HL-60/S4 (cell line): ENCODE data around the gene CABP4.
"Not testable (repeated sequence)": the region's sequence is repeated elsewhere in the genome, so short reads cannot be mapped to it uniquely, and the experiment has no call there.

Source experiments
- in situ Hi-C: fragments of 300-500 bp; cut with MboI; formaldehyde crosslinking; loops from 2 replicates; pipeline ENCODE4 v1.14.3; 2022; ENCODE audit warnings: low sequenced_read_pairs

CABP4 gene

DNA sequence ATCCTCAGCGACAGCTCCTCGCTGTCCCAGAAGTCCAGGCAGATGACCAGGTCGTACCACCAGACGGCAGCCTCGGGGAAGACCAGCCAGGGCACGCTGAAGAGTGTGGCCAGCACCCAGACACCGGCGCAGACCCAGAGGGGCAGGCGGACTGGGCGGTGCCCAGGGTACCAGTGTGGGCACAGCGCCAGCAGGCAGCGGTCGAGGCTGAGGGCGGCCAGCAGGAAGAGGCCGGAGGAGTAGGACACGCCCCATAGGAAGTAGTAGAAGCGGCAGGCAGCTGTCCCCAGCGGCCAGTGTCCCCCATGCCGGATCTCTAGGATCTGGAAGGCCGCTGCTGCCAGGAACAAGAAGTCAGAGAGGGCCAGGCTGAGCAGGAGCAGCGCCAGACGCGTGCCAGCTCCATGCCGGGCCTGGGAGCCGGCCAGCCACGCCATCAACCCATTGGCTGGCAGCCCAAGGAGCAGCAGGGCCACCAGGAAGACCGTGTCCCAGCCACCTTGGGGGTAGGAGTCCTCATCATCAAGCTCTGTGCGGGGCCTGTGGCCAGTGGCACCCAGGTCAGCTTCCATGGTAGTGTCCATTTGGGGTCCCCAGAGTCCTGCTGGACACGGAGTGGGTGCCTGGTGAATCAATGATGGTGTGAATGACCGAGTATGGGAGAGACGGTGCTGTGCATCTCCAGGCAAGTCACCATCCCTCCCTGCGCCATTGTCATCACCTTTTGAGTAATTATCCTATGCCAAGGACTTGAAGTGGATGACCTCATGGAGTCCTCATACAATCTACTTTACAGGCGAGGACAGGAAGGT, 2.8 kb upstream of the CABP4 start, which contains the start of gene GPR152:
TSS of gene GPR152 (minus strand) at position 589 of the 812 bp plus-strand sequence. CDS start at position 584, 5 bp downstream.
- in situ Hi-C loops, result no loop called here

DNA sequence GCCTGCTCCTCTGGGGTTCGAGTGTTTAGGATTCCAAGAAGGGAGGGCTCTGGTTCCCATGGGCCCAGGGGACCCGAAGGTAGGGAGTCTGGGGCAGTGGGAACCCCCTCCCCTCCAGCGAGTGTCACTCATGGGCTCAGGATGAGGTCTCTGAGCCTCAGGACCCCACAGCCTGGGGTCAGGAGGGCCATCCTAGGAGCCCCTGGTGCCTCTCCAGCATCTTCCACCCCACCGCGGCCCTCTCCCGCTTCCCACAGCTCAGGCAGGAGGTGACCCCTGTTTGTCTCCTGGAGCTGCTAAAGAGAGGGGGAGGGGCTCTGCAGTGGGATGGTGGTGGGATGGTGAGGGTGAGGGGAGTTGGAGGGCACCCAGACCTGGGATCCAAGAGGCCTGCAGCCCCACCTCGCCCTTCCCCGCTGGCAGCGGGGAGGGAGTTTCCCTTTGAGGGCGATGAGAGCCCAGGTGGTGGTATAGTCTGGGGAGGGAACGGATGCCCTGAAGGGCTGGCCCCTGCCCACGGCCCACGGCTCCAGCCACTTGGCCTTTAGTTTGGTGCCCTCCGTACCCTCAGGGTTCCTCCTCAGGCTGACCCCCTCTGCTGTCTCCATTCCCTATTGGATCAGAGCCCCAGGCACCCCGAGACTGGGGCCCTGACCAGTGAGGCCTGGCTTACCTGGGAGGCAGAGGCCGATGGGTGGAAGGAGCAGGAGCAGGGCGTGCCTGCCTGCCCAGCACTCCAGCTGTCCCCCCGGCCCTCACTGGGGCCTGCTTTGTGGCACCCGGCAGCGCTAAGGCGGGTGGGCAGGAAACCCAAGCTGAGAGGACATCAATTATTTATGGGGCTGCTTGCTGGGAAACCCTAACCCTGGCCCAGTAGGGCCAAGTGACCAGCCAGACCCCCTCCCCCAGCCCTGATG, 1.1 kb upstream of the CABP4 start:
- in situ Hi-C loops, result no loop called here

DNA sequence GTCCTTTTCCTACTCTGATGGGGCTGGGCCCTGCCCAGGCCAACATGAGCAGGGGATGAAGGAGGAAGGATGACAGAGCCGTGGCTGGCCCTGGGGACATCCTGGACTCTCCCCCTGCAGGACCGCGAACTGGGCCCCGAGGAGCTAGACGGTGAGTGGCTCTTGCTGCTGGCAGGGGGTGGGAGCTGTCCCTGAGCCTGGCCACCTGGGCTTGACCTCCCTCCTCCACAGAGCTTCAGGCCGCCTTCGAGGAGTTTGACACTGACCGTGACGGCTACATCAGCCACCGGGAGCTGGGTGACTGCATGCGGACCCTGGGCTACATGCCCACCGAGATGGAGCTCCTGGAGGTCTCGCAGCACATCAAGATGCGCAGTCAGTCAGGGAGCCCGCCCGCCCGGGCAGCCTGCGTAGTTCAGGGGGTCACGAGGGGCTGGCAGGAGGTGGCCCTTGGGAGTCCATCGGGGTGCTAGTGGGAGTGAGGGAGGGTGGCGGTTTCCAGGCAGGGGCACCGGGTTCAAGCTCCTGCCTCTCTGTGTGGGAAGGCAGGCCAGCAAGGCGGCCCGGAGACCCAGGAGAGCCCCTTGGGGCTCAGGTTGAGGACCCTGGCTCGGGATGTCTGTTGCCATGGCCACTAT, 1.0 kb downstream of the CABP4 start:
- in situ Hi-C loops, result no loop called here

DNA sequence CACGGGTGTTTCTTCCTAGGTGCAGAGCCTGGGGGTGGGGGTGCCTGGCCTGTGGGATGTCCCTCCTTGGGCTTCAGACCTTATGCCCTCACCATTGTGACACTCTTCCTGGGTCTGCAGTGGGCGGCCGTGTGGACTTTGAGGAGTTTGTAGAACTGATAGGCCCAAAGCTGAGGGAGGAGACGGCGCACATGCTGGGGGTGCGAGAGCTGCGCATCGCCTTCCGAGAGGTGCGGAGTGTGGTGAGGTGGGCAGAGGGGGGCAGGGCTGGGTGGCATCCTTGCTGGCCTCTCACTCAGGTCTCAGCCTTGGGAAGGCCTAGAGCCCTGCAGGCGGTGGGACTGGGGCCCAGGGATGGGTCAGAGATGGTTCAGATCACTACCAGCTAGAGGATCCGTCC, 2.3 kb downstream of the CABP4 start:
- in situ Hi-C loops, result no loop called here

DNA sequence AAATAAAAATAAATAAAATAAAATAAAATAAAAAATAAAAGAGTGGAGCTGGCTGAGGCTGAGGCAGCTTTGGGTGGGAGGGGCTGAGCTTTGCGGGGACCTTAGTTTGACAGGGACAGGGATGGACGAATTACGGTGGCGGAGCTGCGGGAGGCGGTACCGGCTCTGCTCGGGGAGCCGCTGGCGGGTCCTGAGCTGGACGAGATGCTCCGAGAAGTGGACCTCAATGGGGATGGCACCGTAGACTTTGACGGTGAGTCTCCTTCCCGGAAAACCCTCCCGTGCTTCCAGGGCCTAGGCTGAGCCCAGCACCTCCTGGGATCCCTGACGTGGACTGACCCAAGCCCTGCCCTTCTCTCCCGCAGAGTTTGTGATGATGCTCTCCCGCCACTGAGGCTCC, 3.1 kb downstream of the CABP4 start:
- in situ Hi-C loops, result no loop called here

DNA sequence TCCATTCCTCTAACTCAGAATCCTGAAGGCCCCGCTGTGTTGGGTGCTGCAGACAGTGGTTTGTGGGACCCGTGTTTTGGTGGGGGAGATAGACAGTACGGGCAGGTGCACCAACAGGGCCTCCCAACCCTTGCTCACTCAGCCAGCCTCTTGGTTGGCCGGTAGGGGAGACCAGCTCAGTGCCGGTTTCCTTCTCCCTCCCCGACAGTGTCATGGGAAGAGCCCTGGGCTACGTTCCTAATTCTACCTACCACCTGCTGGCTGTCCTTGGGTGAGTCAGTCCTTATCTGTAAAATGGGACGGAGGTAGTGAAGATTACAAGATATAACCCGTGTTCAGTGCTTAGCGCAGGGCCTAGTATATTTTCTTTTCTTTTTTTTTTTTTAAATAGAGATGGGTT, 8.0 kb downstream of the CABP4 start:
- in situ Hi-C loops, result no loop called here

DNA sequence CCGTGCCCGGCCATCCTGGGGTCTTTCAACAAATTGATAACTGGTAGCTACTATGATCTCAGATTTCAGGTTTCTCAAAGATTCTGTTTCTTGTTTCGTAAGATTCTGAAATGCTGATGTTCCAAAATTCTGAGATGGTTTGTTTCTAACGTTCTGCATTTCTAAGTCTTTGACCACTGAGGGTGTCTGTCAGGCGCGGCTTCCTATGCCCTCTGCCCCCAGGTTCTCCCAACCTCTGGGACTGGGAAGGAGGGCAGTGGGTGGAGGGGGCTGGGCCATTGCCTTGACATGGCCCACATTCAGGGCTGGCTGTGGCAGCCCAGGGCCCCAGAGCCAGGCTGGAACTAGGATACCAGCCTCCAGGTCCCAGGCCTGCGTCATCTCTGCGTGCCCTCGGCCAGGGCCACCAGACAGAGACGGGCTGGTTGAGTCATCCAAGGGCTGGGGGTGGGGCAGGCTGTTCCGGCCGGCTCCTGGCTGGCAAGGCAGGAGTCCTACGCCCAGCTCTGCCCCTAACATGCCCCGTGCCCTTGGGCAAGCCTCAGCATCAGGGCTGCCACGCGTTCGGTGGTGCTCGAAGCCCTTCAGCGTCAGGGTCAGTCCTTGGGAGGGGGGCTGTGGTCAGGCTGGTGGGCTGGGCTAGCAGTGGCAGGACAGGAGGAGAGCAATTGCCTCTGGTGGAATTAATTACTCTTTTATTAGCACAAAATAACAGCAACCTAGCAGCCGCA, 8.7 kb downstream of the CABP4 start:
- in situ Hi-C loops, result no loop called here

DNA sequence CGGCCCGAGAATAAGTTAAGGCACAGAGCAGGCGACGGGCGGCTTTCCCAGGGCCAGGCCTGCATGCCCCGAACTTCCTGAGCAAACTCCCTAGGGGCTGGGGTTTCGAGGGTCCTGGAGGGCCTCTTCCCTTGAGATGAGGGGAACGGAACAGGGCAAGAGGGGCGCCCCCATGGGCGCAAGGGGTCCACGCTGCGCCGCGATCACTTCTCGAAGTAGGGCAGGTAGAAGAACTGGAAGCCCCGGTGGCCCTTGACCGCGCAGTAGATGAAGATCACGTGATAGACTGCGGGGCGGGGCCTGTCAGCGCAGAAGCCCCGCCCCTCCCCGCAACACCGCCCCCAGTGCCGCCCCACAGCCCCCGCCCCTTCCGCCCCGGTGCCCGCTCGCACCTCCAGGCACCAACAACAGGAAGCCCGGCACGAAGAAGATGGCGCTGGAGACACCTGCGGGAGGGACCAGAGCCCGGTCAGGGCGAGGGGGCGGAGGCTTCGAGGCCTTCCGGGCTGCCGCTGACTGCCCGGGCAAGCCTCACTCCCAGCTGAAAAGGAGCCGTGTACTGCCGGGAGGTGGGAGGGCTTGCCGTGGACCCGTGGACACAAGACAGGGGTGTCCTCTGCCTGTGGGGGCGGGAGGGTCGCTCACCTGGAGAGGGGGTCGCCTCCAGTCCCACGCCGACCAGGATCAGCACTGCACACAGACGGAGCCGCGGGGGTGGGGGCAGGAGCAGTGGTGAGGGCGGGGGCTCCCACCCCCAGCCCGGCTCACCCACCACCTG, 9.4 kb downstream of the CABP4 start:
- in situ Hi-C loops, result no loop called here

DNA sequence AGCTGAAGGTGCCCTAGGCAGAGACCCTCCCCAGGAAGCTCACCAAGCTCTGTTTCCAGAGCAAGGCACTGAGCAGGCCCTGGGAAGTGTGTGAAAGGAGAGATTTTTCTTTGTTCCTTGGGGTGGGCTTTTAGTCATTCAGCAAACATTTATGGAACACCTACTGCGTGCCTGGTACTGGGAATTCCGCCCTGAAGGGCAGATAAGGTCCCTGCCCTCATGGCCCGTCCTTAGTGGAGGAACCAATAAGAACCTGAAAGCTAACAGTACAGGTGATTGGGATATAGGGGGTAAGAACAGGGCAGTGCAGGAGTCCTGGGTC, 10.0 kb downstream of the CABP4 start:
- in situ Hi-C loops, result no loop called here

DNA sequence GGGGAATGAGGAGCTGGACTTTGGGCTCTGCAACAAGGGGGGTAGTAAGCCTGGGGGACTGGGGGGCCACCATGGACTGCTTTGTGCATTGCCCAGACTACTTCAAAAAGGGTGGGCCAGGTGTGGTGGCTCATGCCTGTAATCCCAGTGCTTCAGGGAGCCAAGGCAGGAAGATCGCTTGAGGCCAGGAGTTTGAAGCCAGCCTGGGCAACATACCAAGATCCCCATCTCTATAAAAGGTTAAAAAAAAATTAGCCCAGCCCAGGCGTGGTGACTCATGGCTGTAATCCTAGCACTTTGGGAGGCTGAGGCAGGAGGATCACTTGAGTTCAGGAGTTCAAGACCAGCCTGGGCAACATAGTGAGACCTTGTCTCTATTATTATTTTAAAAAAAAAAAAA, 10.4 kb downstream of the CABP4 start:
- in situ Hi-C loops, result not testable (repeated sequence)

DNA sequence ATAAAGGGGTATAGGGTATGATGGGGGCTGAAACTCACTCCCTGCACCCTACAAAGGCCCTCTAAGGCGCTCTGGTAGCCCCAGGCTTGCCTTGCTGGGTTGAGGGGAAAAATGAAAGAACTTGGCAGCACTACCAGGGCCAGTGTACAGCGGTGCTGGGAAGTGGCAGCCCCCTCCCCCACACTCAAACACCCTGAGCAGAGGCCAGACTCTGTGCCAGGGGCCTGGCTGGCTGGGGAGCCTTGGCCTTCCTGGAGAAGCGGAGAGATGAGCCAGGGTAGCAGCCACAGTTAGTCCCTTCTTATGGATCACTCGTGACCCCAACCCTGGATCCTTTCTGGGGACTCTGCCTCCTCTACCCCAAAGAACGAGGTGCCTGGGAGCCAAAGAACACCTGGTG, 11.2 kb downstream of the CABP4 start:
- in situ Hi-C loops, result no loop called here

DNA sequence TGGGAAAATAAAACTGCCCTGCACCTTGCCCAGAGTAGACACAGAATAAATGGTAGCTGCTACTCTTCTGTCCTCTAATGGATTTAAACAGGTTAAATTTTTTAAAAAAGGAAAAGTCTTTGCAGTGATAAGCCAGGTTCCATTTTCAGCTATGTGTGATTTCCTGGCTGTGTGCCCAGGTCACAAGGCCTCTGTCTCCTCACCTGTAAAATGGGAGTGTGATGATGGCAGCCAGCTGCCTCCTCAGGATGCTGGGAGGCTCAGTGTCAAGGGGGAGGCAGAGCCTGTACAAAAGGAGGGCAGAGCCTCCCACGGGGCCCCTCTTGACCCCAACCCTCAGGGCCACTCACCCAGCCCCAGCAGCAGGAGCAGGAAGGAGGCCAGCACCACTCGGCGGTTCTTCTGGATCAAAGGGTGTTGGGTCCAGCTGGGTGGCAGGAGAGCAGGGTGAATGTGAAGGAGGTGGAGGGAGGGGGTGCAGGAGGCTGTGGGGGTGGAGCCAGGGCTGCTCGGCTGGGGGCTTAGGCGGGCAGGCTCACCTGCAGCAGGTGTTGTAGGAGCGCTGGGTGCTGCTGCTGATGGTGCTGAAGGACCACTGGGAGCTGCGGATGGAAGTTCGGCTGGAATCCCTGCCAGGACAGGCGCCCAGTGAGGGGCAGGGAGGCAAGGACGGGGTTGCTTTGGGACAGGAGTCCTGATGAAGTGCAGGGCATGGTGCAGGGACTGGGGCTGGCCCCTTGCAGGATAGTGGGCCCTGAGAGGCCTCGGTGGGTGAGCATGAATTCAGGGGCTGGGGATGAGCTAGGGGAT, 12.0 kb downstream of the CABP4 start:
- in situ Hi-C loops, result no loop called here

DNA sequence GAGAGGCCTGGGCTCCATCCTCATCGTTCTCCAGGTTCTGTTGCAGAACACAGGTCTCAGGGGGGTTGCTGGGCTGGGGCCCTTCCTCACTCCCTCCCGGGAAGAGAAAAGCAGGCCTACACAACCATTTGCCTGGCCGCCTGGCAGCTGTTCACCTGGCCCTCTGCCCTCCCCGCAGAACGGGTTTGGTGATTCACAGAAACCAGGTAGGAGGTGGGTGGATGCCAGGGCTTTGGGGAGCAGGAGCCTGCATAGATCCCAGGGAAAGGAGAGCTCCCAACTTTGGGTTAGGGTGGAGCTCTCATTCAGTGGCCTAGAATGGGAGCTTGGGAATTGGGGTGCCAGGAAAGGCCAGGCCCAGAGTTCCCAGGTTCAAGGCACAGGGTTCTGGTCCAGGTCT, 12.9 kb downstream of the CABP4 start:
- in situ Hi-C loops, result no loop called here

DNA sequence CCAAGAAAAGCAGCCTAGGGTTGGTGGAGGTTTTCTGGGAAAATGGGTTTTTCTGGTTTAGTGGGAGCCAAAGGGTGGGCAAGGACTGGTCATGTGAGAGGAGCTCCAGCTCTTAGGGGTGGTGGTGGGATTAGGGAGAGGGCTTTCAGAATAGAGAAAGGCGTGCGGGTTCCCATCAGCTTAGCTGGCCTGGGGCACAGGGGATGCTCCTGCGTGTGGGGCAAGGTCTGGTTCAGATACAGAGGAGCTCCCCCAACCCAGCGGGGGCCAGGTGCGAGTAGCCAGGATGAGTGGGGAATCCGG, 13.3 kb downstream of the CABP4 start:
- in situ Hi-C loops, result no loop called here

DNA sequence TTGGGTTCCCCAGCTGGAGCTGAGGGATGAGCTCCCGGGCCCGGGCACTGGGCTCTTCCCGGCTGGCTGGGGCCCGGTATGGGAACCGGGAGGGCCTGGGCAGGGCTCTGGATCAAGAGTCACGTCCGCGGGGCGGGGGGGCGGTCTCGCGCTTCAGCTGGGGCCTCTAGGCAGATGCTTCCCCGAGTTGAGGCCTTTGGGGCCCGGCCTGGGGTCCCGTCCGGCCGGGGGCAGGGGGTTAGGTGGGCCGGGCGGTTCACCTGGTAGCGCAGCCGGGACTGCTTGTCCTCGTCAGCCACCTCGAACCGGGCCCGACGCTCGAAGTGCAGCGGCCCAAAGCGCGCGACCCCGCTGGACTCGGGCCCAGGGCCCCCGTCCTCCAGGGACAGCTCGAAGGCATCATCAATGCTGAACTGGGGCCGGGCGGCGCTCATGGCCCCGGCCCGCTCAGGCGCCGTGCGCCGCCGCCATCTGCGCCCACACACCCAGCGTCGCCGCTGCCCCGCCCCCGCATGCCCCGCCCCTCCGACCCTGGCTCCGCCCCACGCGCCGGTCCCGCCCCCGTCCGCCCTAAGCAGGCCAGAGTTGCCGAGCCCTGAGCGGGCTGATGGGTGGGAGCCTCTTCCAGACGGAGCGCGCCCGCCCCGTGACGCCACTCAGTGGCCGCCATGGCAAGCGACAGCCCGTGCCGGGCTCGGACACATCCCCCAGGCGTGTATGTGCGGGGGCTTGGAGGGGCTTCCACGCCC, 13.8 kb downstream of the CABP4 start, which contains the start of gene TMEM134:
TSS of gene TMEM134 (minus strand) at position 493 of the 749 bp plus-strand sequence. CDS start at position 434, 59 bp downstream.
- in situ Hi-C loops, result no loop called here

DNA sequence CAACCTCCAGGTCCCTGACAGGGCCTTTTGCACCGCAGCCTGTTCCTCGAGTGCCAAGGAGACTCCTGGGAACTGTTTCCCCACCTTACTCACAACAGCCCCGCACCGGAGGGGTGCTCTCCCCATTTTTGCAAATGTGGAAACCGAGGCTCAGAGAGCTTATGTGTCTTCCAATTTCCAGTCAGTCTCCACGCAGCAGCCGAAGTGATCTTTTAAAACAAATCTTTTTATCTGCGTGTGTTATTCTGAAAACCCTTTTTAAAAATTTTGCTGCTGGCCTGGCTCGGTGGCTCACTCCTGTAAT, 14.3 kb downstream of the CABP4 start:
- in situ Hi-C loops, result no loop called here

DNA sequence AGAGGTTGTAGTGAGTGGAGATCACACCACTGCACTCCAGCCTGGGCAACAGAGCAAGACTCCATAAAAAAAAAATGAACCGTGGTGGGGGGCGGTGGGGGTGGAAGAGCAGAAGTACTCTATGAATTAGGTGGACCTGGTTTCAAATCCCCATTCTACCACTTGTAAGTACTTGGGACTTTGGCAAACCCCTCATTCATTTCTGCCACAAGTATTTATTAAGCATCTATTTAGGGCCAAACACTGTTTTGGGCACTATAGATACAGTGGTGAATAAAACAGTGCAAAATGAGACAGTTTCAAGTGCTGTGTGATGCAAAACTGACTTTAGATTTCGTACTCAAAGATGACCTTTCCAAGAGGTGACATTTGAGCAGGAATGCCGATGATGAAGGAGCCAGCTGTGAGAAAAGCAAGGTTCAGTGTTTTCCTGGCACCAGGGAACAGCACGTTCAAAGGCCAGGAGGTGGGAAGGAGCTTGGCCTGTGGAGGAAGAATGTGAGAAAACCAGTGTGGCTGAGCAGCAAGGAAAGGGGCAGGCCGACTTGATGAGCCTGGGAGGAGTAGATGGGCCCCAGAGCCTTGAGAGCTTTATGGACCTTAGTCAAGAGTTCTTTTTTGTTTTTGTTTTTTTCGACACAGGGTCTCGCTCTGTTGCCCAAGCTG, 15.3 kb downstream of the CABP4 start:
- in situ Hi-C loops, result no loop called here

DNA sequence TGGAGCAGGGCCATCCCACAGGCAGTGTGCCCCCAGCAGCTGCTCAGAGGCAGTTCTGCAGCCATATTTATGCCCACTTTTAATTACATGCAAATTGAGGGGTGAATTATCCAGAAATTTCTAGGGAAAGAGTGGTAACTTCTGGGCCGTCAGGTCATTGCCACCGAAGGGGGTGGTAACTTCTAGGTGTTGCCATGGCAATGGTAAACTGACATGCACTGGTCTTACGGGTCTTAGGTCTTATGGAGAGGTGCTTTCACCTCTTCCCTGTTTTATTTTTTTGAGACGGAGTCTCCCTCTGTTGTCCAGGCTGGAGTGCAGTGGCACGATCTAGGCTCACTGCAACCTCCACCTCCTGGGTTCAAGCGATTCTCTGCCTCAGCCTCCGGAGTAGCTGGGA, 17.7 kb downstream of the CABP4 start:
- in situ Hi-C loops, result no loop called here
